Spleen (tissue), 7 donors: Measurements from ENCODE around the gene OR5M3.

Experiments used
- POLR2AphosphoS5 ChIP-seq, 3 donors: sonication (generic); formaldehyde crosslinking; IDR thresholded peaks; one replicate each; pipeline ENCODE4 v1.5.1; 2017; ENCODE audit warnings: antibody characterized with exemption in 3 of 3
- TF ChIP-seq, protein P1 (sequence below), 11 experiments: fragments of 200-600 bp in 7 of 11; fragments of 450-650 bp in 4 of 11; sonication (generic) in 4 of 11; IDR thresholded peaks in 8 of 11; conservative IDR thresholded peaks in 3 of 11; 1 replicate in 7 of 11; 2 replicates in 4 of 11; pipeline versions ENCODE4 v1.4.0 to v1.8.0; 2016 to 2021; ENCODE audit warnings: antibody characterized with exemption in 11 of 11, inconsistent platforms in 4 of 11, mild to moderate bottlenecking in 1 of 11
- donor health status: DM: no; HTN: no; CAD: no; lungs with moderate emphysema.
- donor health status: DM: no; HTN: no; CAD: no.
- donor health status: DM: no; HTN: no; CAD: no.

DNA sequence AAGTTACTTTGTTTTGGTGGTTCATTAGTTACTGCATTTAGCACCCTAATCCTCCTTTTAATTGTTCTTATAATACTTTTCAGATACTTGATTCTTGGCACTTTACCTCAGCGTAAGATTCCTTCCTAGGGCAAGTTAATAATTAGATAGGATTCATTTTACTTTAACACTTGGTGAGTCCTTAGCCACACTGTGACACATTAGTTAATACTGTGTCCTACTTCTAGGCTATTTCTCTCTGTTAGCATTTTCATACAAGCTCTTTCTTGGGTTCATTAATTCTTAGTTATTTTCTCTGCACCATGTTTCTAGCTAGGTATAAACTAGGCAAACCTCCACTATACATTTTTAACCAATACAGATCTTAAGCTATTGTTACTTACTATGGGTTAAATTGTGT, 16.1 kb downstream of the OR5M3 start:
- TF ChIP-seq, protein P1, sequence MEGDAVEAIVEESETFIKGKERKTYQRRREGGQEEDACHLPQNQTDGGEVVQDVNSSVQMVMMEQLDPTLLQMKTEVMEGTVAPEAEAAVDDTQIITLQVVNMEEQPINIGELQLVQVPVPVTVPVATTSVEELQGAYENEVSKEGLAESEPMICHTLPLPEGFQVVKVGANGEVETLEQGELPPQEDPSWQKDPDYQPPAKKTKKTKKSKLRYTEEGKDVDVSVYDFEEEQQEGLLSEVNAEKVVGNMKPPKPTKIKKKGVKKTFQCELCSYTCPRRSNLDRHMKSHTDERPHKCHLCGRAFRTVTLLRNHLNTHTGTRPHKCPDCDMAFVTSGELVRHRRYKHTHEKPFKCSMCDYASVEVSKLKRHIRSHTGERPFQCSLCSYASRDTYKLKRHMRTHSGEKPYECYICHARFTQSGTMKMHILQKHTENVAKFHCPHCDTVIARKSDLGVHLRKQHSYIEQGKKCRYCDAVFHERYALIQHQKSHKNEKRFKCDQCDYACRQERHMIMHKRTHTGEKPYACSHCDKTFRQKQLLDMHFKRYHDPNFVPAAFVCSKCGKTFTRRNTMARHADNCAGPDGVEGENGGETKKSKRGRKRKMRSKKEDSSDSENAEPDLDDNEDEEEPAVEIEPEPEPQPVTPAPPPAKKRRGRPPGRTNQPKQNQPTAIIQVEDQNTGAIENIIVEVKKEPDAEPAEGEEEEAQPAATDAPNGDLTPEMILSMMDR (IDR thresholded peaks at IDR 0.05 in 8 of 11, conservative IDR thresholded peaks at IDR 0.05 in 3 of 11): no peak
- no peak for TF ChIP-seq POLR2AphosphoS5 (IDR thresholded peaks at IDR 0.05)
